Nephron (organoid): ENCODE data around the gene RTL10.

Experiments
- H3K27ac Mint-ChIP-seq, 3 experiments: 2 replicates each; pipeline ENCODE4 v1.8.0; 2020; ENCODE audit warnings: mixed read lengths in 3 of 3, mild to moderate bottlenecking in 2 of 3, moderate library complexity in 1 of 3
- H3K27me3 Mint-ChIP-seq: 2 replicates; pipeline ENCODE4 v1.8.0; 2021; ENCODE audit warnings: low read depth, mild to moderate bottlenecking, moderate library complexity, mixed read lengths
- H3K36me3 Mint-ChIP-seq: 2 replicates; pipeline ENCODE4 v1.8.0; 2020; ENCODE audit warnings: low read depth, mixed read lengths
- H3K4me1 Mint-ChIP-seq: 2 replicates; pipeline ENCODE4 v1.8.0; 2020; ENCODE audit warnings: mixed read lengths
- H3K4me3 Mint-ChIP-seq, 3 experiments: 2 replicates each; pipeline ENCODE4 v1.8.0; 2020; ENCODE audit warnings: mild to moderate bottlenecking in 3 of 3, mixed read lengths in 3 of 3, moderate library complexity in 2 of 3
- H3K9me3 Mint-ChIP-seq: 2 replicates; pipeline ENCODE4 v1.8.0; 2020; ENCODE audit warnings: mixed read lengths
- TF ChIP-seq, protein P1 (sequence below), 3 experiments: fragments of 200-600 bp; sonication (generic); IDR thresholded peaks; one replicate each; pipeline ENCODE4 v1.5.0; 2021; ENCODE audit warnings: antibody characterized with exemption in 3 of 3; ENCODE audit not compliant: unreplicated experiment in 3 of 3

RTL10 gene

DNA sequence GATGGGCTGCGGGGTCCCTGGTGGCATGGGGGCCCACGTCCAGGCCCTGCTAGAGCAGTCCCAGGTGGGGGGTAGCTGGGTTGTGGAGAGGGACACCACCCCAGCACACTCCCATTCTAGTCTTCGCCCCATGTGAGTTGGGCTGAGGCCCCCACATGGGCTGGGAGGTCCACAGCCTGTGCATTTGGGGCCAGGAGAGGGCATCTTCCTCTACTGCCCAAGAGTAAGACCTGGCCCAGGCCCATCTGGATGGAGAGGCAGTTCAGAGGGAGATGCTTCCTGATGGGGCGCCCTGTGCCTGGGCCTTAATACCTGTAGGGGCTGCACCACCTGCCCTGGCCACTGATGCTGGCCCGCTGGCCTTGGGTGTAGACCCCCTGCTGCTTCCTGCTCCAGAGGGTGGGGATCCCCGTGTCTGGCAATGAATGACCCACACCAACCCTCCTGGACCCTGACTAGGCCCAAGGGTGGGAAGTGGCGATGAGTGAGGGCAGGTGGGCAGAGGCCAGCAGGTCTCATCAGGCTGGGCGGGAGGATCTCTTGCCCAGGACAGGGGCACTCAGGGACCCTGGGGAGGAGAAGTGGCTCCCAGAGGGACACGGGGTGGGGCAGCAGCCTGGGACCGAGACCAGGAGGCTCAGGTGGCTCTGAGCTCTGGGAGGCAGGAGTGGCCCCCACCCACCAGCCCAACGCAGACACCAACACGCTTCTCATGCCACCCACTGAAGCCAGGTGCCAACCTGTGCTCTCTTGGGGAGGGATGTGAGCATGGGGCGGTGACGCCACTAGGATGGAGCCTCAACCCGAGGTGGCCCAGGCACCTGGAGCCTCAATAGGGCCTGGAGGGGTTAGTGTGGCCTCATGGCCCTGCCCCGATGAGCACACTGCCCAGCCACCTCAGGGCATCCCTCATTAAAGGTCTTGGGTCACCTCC, 17.4 kb upstream of the RTL10 start:
- no peaks in the 10 kb centered on the region for H3K9me3 Mint-ChIP-seq
- H3K4me1 Mint-ChIP-seq: peaks cover 10% of the 10 kb centered on the region
- H3K36me3 Mint-ChIP-seq: no peaks in the 10 kb centered on the region
- no peak overlapping the region for H3K4me3 Mint-ChIP-seq
- no peak overlapping the region for H3K27ac Mint-ChIP-seq
- TF ChIP-seq, protein P1, sequence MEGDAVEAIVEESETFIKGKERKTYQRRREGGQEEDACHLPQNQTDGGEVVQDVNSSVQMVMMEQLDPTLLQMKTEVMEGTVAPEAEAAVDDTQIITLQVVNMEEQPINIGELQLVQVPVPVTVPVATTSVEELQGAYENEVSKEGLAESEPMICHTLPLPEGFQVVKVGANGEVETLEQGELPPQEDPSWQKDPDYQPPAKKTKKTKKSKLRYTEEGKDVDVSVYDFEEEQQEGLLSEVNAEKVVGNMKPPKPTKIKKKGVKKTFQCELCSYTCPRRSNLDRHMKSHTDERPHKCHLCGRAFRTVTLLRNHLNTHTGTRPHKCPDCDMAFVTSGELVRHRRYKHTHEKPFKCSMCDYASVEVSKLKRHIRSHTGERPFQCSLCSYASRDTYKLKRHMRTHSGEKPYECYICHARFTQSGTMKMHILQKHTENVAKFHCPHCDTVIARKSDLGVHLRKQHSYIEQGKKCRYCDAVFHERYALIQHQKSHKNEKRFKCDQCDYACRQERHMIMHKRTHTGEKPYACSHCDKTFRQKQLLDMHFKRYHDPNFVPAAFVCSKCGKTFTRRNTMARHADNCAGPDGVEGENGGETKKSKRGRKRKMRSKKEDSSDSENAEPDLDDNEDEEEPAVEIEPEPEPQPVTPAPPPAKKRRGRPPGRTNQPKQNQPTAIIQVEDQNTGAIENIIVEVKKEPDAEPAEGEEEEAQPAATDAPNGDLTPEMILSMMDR (IDR thresholded peaks at IDR 0.05; ENCODE audit: unreplicated experiment in 3 of 3): no peak
- H3K27me3 Mint-ChIP-seq: peaks cover 10% of the 10 kb centered on the region

DNA sequence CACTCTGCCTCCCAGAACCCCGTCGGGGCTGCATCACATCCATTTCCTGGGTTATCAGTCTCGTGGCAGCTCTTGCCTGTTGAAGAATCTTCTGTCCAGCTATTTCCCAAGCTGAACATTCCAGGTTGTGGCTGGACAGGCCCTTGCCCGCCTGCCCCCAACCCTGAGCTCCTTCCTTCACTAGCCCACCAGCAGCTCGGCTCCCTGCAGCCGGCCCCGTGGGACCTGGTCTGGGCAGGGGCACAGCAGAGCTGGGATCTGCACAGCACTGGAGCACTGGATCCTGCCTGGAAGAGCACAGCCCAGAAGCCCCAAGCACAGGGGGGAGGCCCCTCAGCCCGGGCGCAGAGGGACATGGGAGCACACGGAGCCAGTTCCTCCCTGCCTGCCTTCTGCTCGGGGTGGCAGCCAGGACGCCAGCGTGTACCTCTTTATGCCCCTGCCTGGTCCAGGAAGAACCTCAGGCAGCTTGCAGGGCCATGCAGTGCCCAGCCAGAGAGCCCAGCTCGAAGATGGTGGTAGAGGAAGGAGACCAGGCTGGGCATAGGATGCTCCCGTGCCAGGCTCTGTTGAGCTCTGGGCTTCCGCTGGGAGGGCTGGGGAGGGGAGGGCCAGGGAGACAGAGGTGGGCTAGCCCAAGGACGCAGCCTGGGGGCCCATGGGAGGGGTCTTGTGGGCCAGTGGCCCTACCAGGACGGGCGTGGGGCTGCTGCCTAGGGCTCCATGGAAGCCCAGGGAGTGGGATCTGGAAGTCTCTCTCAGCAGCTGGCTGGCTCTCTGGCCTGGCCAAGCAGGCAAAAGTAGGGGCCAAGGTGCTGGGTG, 16.6 kb upstream of the RTL10 start:
- Mint-ChIP-seq H3K27ac (no peak overlapping the region), H3K4me1 (peaks cover 10% of the 10 kb centered on the region), H3K9me3 (no peaks in the 10 kb centered on the region)

DNA sequence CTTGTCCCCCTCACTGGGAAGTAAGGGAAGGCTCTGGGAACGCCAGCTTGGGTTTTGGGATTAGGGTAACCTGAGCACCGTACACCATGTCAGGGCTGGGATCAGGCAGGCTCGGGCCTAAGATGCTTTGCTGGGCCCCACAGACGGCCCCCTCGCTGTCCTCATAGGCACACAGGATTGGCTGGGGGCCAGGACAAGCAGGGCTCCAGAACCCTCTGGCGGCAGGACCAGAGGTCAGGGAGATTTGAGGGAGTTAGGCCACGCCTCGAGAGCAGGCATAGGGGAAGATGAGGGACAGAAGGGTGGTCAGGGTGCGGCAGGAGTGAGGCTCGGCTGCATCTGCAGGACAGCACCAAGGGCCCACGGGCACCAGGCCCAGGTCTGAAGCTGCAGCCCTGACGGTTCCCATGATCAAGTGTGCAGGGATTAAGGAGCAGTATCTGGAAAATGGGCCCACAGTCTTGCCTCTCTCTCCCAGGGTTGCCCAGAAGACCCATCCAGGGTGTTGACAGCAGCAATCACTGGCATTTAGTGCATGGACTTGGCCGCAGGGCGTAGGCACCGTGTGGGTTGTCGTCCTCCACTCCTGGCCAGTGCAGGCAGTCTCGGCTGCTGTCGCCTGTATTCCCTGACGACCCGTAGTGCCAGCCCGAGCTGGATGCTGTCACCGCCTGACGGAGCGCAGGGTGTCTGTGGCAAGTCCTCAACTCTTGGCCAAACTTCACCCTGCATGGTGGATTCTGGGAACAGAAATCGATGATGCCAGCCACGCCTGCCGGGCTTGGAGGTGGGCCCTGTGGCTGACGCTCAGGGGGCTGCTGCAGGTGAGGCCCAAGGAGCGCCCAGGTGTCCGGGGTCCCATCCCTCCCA, 15.7 kb upstream of the RTL10 start:
- H3K4me1 Mint-ChIP-seq: peaks cover 10% of the 10 kb centered on the region
- H3K36me3 Mint-ChIP-seq: no peaks in the 10 kb centered on the region
- no peak overlapping the region for H3K27ac Mint-ChIP-seq
- H3K4me3 Mint-ChIP-seq: no peak overlapping the region
- TF ChIP-seq, protein P1 (IDR thresholded peaks at IDR 0.05; ENCODE audit: unreplicated experiment in 3 of 3): no peak
- no peaks in the 10 kb centered on the region for H3K9me3 Mint-ChIP-seq
- H3K27me3 Mint-ChIP-seq: peaks cover 10% of the 10 kb centered on the region

More for the DNA sequence above, 16.6 kb upstream of the RTL10 start:
- TF ChIP-seq, protein P1 (IDR thresholded peaks at IDR 0.05; ENCODE audit: unreplicated experiment in 3 of 3): no peak
- no peaks in the 10 kb centered on the region for H3K36me3 Mint-ChIP-seq
- no peak overlapping the region for H3K4me3 Mint-ChIP-seq
- H3K27me3 Mint-ChIP-seq: peaks cover 10% of the 10 kb centered on the region

DNA sequence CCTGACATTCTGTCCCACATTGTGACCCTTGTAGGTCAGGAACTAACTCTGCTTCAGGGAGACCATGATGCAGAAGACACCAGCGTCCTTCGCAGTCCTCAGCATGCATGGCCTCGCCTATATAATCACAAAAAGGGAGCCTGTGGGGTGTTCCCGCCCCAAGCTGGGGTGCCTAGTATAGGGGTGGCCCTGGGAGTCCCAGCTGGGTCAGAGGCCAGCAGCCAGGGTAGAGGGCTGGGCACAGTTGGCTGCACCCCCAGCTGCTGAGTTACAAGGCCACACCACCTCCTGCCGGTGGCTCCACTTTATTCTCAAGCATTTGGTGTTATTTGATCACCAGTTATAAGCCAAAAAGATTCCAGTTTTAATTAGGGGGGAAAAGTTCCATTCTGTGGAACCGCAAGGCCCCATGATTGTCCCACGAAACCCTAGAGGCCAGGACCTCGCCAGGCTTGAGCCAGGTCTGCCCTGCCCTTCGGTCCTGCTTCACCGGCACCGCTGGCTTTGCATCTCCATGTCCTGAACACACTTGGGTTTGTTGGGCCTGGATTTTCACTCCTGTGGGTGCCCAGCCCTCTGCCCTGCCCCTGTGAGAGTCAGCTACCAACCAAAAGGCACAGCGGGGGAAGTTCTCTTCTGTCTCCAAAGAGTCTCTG, 15.0 kb upstream of the RTL10 start:
- Mint-ChIP-seq H3K27me3 (peaks cover 10% of the 10 kb centered on the region), H3K4me1 (peaks cover 7% of the 10 kb centered on the region), H3K9me3 (no peaks in the 10 kb centered on the region), H3K36me3 (no peaks in the 10 kb centered on the region), H3K4me3 (no peak overlapping the region), H3K27ac (no peak overlapping the region)
- TF ChIP-seq, protein P1 (IDR thresholded peaks at IDR 0.05; ENCODE audit: unreplicated experiment in 3 of 3): no peak

DNA sequence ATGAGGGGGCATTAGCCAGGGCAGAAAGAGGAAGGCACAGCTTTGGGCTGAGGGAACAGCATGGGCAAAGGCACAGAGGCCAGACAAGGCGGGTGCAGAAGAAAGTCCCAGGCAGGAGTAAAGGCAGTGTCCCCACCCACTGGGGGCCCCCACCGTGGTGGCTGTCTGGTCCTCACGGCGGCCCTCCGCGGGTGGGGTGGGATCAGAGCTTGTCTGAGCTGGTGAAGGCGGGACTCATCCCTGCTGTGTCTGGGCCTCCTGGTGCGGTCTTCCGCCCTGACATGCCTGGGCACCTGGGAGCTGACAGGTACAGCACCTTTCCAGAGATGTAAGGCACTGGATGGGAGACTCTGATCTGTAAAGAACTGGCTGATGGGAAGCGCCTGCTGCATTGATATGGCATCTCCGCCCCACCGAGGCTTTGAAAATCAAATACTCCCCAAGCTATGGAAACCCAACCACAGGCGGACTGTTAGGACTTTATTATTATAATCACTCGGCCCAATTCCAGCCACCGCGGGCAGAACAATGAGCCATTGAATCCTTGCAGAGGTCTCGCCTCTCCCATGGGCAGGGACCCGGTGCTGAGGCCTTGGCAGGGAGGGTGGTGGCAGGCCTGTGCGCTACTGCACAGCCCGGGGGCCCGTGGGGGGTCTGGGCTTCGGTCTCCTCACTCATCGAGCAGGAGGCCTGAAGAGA, 14.2 kb upstream of the RTL10 start:
- TF ChIP-seq, protein P1 (IDR thresholded peaks at IDR 0.05; ENCODE audit: unreplicated experiment in 3 of 3): no peak
- Mint-ChIP-seq H3K36me3 (no peaks in the 10 kb centered on the region), H3K4me3 (no peak overlapping the region), H3K27ac (no peak overlapping the region), H3K27me3 (peaks cover 10% of the 10 kb centered on the region), H3K9me3 (no peaks in the 10 kb centered on the region), H3K4me1 (peaks cover under 1% of the 10 kb centered on the region)
